Measurements from ENCODE around the gene MS4A6A. TPM values are rescaled to one million over a fixed set of nuclear protein-coding genes. Genes with fewer than 3 reads are reported as not detected.

Gene MS4A6A
- total and polyA plus RNA-seq, 9 of the 15 experiments (the other 6 are each of a cell fraction or from before 2014, with no cell fraction given) = 0.57 to 9.5 (median 4.2) TPM

- TF ChIP-seq ZSCAN29 (IDR thresholded peaks at IDR 0.05) = no peak
- no peak for TF ChIP-seq PRMT5 (CRISPR knock-in tag; IDR thresholded peaks at IDR 0.05)
- no peak for TF ChIP-seq TFAM (CRISPR knock-in tag; conservative IDR thresholded peaks at IDR 0.05)
- no peak for TF ChIP-seq ZKSCAN8 (CRISPR knock-in tag; IDR thresholded peaks at IDR 0.05)
- TF ChIP-seq ZBTB40 (IDR thresholded peaks at IDR 0.05) = no peak
- TF ChIP-seq ZBTB40 (CRISPR knock-in tag; IDR thresholded peaks at IDR 0.05) = no peak
- TF ChIP-seq, protein P1, sequence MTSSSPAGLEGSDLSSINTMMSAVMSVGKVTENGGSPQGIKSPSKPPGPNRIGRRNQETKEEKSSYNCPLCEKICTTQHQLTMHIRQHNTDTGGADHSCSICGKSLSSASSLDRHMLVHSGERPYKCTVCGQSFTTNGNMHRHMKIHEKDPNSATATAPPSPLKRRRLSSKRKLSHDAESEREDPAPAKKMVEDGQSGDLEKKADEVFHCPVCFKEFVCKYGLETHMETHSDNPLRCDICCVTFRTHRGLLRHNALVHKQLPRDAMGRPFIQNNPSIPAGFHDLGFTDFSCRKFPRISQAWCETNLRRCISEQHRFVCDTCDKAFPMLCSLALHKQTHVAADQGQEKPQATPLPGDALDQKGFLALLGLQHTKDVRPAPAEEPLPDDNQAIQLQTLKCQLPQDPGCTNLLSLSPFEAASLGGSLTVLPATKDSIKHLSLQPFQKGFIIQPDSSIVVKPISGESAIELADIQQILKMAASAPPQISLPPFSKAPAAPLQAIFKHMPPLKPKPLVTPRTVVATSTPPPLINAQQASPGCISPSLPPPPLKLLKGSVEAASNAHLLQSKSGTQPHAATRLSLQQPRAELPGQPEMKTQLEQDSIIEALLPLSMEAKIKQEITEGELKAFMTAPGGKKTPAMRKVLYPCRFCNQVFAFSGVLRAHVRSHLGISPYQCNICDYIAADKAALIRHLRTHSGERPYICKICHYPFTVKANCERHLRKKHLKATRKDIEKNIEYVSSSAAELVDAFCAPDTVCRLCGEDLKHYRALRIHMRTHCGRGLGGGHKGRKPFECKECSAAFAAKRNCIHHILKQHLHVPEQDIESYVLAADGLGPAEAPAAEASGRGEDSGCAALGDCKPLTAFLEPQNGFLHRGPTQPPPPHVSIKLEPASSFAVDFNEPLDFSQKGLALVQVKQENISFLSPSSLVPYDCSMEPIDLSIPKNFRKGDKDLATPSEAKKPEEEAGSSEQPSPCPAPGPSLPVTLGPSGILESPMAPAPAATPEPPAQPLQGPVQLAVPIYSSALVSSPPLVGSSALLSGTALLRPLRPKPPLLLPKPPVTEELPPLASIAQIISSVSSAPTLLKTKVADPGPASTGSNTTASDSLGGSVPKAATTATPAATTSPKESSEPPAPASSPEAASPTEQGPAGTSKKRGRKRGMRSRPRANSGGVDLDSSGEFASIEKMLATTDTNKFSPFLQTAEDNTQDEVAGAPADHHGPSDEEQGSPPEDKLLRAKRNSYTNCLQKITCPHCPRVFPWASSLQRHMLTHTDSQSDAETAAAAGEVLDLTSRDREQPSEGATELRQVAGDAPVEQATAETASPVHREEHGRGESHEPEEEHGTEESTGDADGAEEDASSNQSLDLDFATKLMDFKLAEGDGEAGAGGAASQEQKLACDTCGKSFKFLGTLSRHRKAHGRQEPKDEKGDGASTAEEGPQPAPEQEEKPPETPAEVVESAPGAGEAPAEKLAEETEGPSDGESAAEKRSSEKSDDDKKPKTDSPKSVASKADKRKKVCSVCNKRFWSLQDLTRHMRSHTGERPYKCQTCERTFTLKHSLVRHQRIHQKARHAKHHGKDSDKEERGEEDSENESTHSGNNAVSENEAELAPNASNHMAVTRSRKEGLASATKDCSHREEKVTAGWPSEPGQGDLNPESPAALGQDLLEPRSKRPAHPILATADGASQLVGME (CRISPR knock-in tag; IDR thresholded peaks at IDR 0.05) = no peak
- TF ChIP-seq, protein P2, sequence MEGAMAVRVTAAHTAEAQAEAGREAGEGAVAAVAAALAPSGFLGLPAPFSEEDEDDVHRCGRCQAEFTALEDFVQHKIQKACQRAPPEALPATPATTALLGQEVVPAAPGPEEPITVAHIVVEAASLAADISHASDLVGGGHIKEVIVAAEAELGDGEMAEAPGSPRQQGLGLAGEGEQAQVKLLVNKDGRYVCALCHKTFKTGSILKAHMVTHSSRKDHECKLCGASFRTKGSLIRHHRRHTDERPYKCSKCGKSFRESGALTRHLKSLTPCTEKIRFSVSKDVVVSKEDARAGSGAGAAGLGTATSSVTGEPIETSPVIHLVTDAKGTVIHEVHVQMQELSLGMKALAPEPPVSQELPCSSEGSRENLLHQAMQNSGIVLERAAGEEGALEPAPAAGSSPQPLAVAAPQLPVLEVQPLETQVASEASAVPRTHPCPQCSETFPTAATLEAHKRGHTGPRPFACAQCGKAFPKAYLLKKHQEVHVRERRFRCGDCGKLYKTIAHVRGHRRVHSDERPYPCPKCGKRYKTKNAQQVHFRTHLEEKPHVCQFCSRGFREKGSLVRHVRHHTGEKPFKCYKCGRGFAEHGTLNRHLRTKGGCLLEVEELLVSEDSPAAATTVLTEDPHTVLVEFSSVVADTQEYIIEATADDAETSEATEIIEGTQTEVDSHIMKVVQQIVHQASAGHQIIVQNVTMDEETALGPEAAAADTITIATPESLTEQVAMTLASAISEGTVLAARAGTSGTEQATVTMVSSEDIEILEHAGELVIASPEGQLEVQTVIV (CRISPR knock-in tag; IDR thresholded peaks at IDR 0.05; ENCODE audit: borderline replicate concordance) = no peak
- TF ChIP-seq RNF219 (CRISPR knock-in tag; IDR thresholded peaks at IDR 0.05) = no peak
Measured at GRCh38 chr11:60130496-60130895, 52.4 kb downstream of the MS4A6A start (continued).

All from K562 (cell line).